ENCODE results near the gene NFX1.
"Not testable (repeated sequence)": the region's sequence is repeated elsewhere in the genome, so short reads cannot be mapped to it uniquely, and the experiment has no call there.

NFX1 gene

GRCh38 chr9:33393581-33393980 lies 103.3 kb downstream of the NFX1 start:
- no peak for DNase-seq

GRCh38 chr9:33393986-33394385 lies 103.7 kb downstream of the NFX1 start:
- DNase-seq, result not testable (repeated sequence)

- not testable (repeated sequence) for DNase-seq
These were observed 105.0 kb downstream of the NFX1 start for GRCh38 chr9:33395159-33395879.

GRCh38 chr9:33397801-33398200 lies 107.5 kb downstream of the NFX1 start:
- DNase-seq, result not testable (repeated sequence)

GRCh38 chr9:33399047-33399446 lies 108.7 kb downstream of the NFX1 start:
- not testable (repeated sequence) for DNase-seq

- DNase-seq, result not testable (repeated sequence)
These were observed 111.5 kb downstream of the NFX1 start for GRCh38 chr9:33401809-33402208.

GRCh38 chr9:33402371-33402770 lies 112.1 kb downstream of the NFX1 start, which contains the start of gene AQP7:
AQP7 (minus strand) TSS chr9:33402568; CDS start chr9:33401262, 1,306 bp downstream.
- DNase-seq, result not testable (repeated sequence)

GRCh38 chr9:33403941-33404787 lies 113.8 kb downstream of the NFX1 start:
- DNase-seq, result no peak

GRCh38 chr9:33404788-33405362 lies 114.6 kb downstream of the NFX1 start:
- DNase-seq, result no peak

- no peak for DNase-seq
These were observed 116.7 kb downstream of the NFX1 start for GRCh38 chr9:33407061-33407460.

- DNase-seq, result no peak
These were observed 117.8 kb downstream of the NFX1 start for GRCh38 chr9:33408087-33408486.

- DNase-seq, result no peak
These were observed 124.0 kb downstream of the NFX1 start for GRCh38 chr9:33414268-33414667.

GRCh38 chr9:33414889-33415500 lies 124.7 kb downstream of the NFX1 start:
- DNase-seq, result no peak

- DNase-seq, result peak; percentile 1
These were observed 125.3 kb downstream of the NFX1 start for GRCh38 chr9:33415501-33416038.

GRCh38 chr9:33416996-33417395 lies 126.7 kb downstream of the NFX1 start:
- DNase-seq, result no peak

- no peak for DNase-seq
These were observed 127.8 kb downstream of the NFX1 start for GRCh38 chr9:33418090-33418489.

- no peak for DNase-seq
These were observed 129.5 kb downstream of the NFX1 start for GRCh38 chr9:33419708-33420303.
